Chondrocyte (in vitro differentiated cells): ENCODE data around the gene TOB1. TPM values are rescaled to one million over a fixed set of nuclear protein-coding genes. Genes with fewer than 3 reads are reported as not detected.

Source experiments
- DNase-seq: peaks from one replicate; pipeline ENCODE4 v3.0.0; 2021; ENCODE audit warnings: mixed read lengths, low spot score
- H3K27ac Mint-ChIP-seq: one replicate; pipeline ENCODE4 v1.8.0; 2021; ENCODE audit warnings: mild to moderate bottlenecking, moderate library complexity, mixed read lengths; ENCODE audit not compliant: unreplicated experiment
- H3K27me3 Mint-ChIP-seq: 2 replicates; pipeline ENCODE4 v1.8.0; 2021; ENCODE audit warnings: low read depth, mixed read lengths
- H3K36me3 Mint-ChIP-seq: 2 replicates; pipeline ENCODE4 v1.8.0; 2021; ENCODE audit warnings: low read depth, mixed read lengths
- H3K4me1 Mint-ChIP-seq: 2 replicates; pipeline ENCODE4 v1.8.0; 2021; ENCODE audit warnings: low read depth, mild to moderate bottlenecking, mixed read lengths
- H3K4me3 Mint-ChIP-seq: one replicate; pipeline ENCODE4 v1.8.0; 2021; ENCODE audit warnings: mild to moderate bottlenecking, moderate library complexity, mixed read lengths; ENCODE audit not compliant: unreplicated experiment
- H3K9me3 Mint-ChIP-seq: 2 replicates; pipeline ENCODE4 v1.8.0; 2021; ENCODE audit warnings: low read depth, mixed read lengths
- total RNA-seq: library from RNA; stranded (reverse); gene quantifications from 3 replicates; pipeline ENCODE4 v1.2.1, GENCODE V29; 2021
- TF ChIP-seq, protein P1 (sequence below): fragments of 200-600 bp; sonication (generic); IDR thresholded peaks from 2 replicates; pipeline ENCODE4 v1.5.0; 2021; ENCODE audit warnings: antibody characterized with exemption, mild to moderate bottlenecking, moderate library complexity

TOB1 gene
- total RNA-seq, 1 donor from 2014 or later, result 36.6 TPM

DNA sequence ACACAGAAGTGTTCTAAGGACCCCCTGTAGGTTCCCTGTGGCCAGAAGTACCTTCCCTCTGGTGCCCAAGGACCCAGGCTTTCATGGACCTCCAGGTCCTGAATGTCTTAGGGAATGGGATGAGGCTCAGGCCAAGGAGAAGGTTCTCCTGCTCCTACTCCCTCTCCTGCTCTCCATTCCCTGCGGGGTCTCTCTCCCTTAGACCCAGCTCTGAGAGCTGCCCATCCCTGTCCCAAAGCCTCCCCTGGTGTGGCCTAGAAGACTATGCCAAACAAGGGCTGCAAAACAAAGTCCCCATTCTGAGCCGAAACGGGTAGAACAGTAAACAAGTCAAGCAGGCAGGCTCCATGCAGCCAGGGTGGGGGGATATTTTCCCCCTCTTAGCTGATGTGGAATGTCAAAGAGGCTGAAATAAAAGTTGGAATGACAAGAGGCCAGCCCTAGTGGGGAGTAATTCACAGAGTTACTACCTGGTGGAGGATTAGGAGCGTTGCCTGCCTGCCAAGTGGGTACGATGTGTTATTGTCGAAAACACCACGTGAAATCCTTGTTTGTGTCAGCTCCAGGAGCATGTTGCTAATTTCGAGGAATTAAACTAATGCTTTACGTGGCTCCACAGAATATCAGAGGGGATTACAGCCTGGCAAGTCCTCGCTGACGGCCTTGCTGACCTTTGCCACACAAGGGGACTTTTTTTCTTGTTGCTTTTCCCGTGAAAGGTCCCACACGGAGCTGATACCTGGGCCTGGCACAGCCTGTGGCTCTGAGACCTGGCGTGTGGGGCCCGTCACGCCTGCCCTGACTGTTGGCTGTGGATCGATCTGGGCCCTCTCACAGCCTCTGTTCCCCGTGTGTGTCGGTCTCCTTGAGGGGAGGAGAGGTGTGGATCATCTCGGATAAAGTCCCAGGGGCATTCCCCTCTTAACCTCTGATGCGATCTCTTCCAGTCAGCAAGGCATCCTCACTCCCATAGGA lies 27.9 kb downstream of the TOB1 start:
- Mint-ChIP-seq H3K27ac (no peak overlapping the region), H3K9me3 (no peaks in the 10 kb centered on the region), H3K27me3 (no peaks in the 10 kb centered on the region), H3K4me1 (peaks cover 13% of the 10 kb centered on the region), H3K4me3 (no peak overlapping the region), H3K36me3 (no peaks in the 10 kb centered on the region)
- TF ChIP-seq, protein P1, sequence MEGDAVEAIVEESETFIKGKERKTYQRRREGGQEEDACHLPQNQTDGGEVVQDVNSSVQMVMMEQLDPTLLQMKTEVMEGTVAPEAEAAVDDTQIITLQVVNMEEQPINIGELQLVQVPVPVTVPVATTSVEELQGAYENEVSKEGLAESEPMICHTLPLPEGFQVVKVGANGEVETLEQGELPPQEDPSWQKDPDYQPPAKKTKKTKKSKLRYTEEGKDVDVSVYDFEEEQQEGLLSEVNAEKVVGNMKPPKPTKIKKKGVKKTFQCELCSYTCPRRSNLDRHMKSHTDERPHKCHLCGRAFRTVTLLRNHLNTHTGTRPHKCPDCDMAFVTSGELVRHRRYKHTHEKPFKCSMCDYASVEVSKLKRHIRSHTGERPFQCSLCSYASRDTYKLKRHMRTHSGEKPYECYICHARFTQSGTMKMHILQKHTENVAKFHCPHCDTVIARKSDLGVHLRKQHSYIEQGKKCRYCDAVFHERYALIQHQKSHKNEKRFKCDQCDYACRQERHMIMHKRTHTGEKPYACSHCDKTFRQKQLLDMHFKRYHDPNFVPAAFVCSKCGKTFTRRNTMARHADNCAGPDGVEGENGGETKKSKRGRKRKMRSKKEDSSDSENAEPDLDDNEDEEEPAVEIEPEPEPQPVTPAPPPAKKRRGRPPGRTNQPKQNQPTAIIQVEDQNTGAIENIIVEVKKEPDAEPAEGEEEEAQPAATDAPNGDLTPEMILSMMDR, result no peak
- peak; percentile 37 for DNase-seq

DNA sequence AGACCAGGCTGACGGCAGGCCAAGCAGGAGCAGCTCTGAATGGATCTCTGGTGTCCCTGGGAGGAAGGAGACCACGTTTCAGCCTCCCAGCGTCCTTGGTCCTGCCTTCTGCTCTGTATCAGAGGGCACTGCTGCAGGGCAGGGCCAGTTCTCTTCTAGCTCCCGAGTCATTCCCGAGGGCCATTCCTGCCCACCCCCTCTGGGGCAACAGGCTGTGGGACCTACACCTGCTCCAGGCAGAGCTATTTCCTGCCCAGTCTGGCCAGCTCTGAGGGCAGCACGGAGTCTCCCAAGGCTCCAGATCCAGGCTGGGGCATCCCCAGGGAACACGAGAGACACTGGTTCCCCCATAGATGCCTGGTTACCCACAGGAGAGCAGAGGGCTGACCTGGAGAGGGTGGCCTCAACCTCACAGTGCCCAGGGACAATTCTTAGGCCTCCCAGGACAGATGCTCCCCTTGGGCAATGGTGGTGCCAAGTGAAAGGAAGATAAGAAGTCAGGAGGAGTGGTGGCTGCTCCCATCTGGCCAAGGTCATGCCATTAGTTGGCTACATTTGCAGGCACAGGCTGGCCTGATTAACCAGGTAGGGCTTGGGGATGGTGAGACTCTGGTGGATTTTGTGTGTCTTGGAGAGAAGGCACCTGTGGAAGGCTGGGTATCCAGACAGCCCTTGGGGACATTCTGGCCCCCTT lies 28.7 kb downstream of the TOB1 start:
- Mint-ChIP-seq H3K27ac (no peak overlapping the region), H3K4me1 (peaks cover 13% of the 10 kb centered on the region), H3K36me3 (no peaks in the 10 kb centered on the region), H3K9me3 (no peaks in the 10 kb centered on the region), H3K27me3 (no peaks in the 10 kb centered on the region), H3K4me3 (no peak overlapping the region)
- TF ChIP-seq, protein P1, result no peak
- peak; percentile 84 for DNase-seq

DNA sequence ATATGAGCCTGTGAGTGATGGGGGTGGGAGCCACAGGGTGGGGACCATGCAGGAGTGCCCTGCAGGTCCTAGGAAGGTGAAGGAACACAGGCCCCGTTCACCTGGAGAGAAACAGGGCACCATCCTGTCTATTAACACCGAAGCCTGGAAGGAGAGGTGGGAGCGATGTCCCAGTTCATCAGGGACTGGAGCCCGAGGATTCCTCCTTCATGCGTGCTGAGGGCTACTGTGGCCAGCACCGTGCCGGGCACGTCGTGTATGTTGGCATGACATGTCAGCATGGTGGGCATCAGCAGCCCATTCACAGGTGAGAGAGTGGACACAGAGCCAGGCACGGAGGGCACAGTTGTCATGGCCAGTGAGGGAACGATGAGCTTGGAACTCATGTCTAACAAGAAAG lies 29.3 kb downstream of the TOB1 start:
- Mint-ChIP-seq H3K27me3 (no peaks in the 10 kb centered on the region), H3K27ac (no peak overlapping the region), H3K36me3 (no peaks in the 10 kb centered on the region), H3K4me1 (peaks cover 13% of the 10 kb centered on the region), H3K4me3 (no peak overlapping the region), H3K9me3 (no peaks in the 10 kb centered on the region)
- peak; percentile 64 for DNase-seq
- TF ChIP-seq, protein P1, result no peak

DNA sequence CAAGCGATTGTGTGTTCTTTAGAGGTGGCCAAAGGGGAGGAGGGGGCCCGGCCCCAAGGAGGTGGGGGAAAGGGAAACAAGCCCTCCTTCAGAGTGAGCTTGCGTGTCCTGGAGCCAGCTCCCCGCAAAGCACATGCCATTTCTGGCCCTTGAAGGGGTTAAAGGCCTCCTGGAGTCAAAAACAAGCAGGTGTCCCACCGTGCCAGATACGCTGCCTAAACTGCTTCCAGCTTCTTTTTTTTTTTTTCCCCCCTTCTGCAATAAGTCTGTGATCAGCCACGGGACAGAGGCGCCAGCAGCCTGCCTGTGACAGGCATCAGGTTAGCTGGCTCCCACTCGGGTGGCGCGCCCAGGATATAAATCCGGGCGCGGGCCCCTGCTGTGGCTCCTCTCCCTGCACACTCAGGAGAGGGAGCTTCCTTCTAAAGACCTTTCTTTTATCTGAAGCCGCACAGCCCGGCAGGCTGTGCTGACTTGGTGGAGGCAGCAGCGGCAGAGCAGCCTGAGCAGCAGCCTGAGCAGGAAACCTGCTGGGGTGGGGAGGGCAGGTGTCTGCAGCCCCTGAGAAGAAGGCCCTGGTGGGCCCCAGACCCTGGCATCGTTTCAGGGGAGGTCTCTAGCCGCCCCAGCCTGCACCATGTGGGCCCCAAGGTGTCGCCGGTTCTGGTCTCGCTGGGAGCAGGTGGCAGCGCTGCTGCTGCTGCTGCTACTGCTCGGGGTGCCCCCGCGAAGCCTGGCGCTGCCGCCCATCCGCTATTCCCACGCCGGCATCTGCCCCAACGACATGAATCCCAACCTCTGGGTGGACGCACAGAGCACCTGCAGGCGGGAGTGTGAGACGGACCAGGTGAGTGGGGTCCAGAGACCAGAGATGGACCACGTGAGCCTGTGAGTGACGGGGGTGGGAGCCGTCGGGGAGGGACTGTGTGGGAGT lies 30.6 kb downstream of the TOB1 start, which contains the start of gene WFIKKN2:
Gene WFIKKN2 (plus strand): TSS at position 286 of the 934 bp plus-strand sequence. CDS start 352 bp downstream, at position 638.
- TF ChIP-seq, protein P1, result no peak
- H3K4me3 Mint-ChIP-seq, result peak within 1 kb of the TSS; percentile 65
- H3K27me3 Mint-ChIP-seq, result no peaks in the 10 kb centered on the region
- H3K9me3 Mint-ChIP-seq, result no peaks in the 10 kb centered on the region
- no peaks in the 10 kb centered on the region for H3K36me3 Mint-ChIP-seq
- peak; percentile 91 for DNase-seq
- peaks cover 25% of the 10 kb centered on the region for H3K4me1 Mint-ChIP-seq
- peak within 1 kb of the TSS; percentile 41 for H3K27ac Mint-ChIP-seq
